Heart right ventricle (tissue), 16 donors: ENCODE measurements around the gene SYPL2. TPM values are rescaled to one million over a fixed set of nuclear protein-coding genes. Genes with fewer than 3 reads are reported as not detected.
A peak's percentile ranks its signal among the peaks of the same experiment; 100 is the strongest.

ENCODE experiments used
- ATAC-seq, 8 donors: fragments of 200-7000 bp; cut with Tn5 transposase; one replicate each; pipeline ENCODE4 v1.9.1; 2020; ENCODE audit warnings: mild to moderate bottlenecking in 8 of 8, moderate library complexity in 8 of 8, moderate number of reproducible peaks in 1 of 8
- DNase-seq, 2 donors: peaks; one replicate each; pipeline ENCODE4 v3.0.0-alpha.2; 2020
- H3K27ac ChIP-seq, 10 donors: fragments of 200-600 bp; sonication (generic) in 2 of 10; one replicate each; pipeline versions ENCODE4 v1.5.0 to v1.8.0; 2020 to 2022; ENCODE audit warnings: mild to moderate bottlenecking in 3 of 10
- H3K27me3 ChIP-seq, 7 donors: fragments of 200-600 bp; one replicate each; pipeline ENCODE4 v1.8.0; 2021 to 2022; ENCODE audit warnings: mild to moderate bottlenecking in 2 of 7
- H3K36me3 ChIP-seq, 9 donors: fragments of 200-600 bp; sonication (generic) in 1 of 9; one replicate each; pipeline versions ENCODE4 v1.5.0 to v1.8.0; 2020 to 2022; ENCODE audit warnings: mild to moderate bottlenecking in 2 of 9
- H3K4me1 ChIP-seq, 9 donors: fragments of 200-600 bp; sonication (generic) in 1 of 9; one replicate each; pipeline versions ENCODE4 v1.5.0 to v1.8.0; 2020 to 2022; ENCODE audit warnings: mild to moderate bottlenecking in 4 of 9
- H3K4me3 ChIP-seq, 10 donors: fragments of 200-600 bp; sonication (generic) in 2 of 10; one replicate each; pipeline versions ENCODE4 v1.5.0 to v1.8.0; 2020 to 2022; ENCODE audit warnings: mild to moderate bottlenecking in 7 of 10, moderate library complexity in 2 of 10
- H3K9me3 ChIP-seq, 11 donors: fragments of 200-600 bp in 10 of 11; sonication (generic) in 2 of 11; one replicate each; pipeline versions ENCODE4 v1.5.0 to v1.8.0; 2013 to 2022; ENCODE audit warnings: mild to moderate bottlenecking in 2 of 11, control low read depth in 1 of 11, moderate library complexity in 1 of 11
- WGBS, 2 donors: extraction: QIAGEN DNeasy Blood & Tissue Kit; methylation state at CpG; one replicate each; pipeline ENCODE4 v1.1.7; 2013; ENCODE audit warnings: inconsistent platforms in 1 of 2; 5-methylcytosine and 5-hydroxymethylcytosine counted together
- intact Hi-C, 10 donors: fragments of 100-400 bp; cut with DNase I; formaldehyde crosslinking; loops; one replicate each; pipeline versions ENCODE4 v1.11.1 to v1.14.2; 2022
- polyA plus RNA-seq, 2 donors: library from polyadenylated mRNA; stranded (reverse); fragments of 200-250 nt; gene quantifications; one replicate each; pipeline ENCODE4 v1.2.3, GENCODE V29; 2013
- total RNA-seq, 10 donors: library from RNA; stranded (reverse); fragmentation: NEBNext Ultra II Directional in 3 of 10; extraction: Animal tissue kit (Norgen Biotek cat#: 25700) in 3 of 10; gene quantifications; one replicate each; pipeline versions ENCODE4 v1.2.1 to v1.2.4, GENCODE V29; 2021 to 2023
- TF ChIP-seq, protein P1 (sequence below), 9 donors: fragments of 200-600 bp; sonication (generic) in 2 of 9; IDR thresholded peaks; one replicate each; pipeline versions ENCODE4 v1.5.0 to v1.8.0; 2021 to 2022; ENCODE audit warnings: antibody characterized with exemption in 9 of 9, mild to moderate bottlenecking in 5 of 9, moderate library complexity in 1 of 9
- donor health status: Arrhythmogenic right ventricular cardiomyopathy.
- donor health status: ischemic (EF 13 %, LVEDD 7.1; RV severe dilation, severe dysfunction).
- donor health status: healthy with polysubstance abuse.
- donor health status: DM: no; HTN: yes; CAD: no.
- donor health status: DM: no; HTN: no; CAD: no.
- donor health status: ischemic (EF 25% LVEDD 6.9; RV normal size, moderate dysfunction).
- donor health status: ischemic (EF 25% LVEDD 5.7; RV mildly dilated, moderate dysfunction).
- donor health status: healthy.
- donor health status: DM: yes; HTN: yes; CAD: no.
- donor health status: Ischemic cardiomyopathy.
- donor health status: ischemic (EF 35%, LVEDD 5.7; RV mildly dilated, moderate dysfunction).
- donor health status: nonischemic (EF 11% LVEDD 7.7; RV severe dilation, severe dysfunction).
- donor health status: DM: yes; HTN: yes; CAD: no.
- donor health status: PGD.
- donor health status: ischemic (EF 29% LVEDD 5.4; RV normal size, mild dysfunction).
- donor health status: nonischemic (EF 23%, LVEDD 6.1; RV moderate dilation, normal function).

SYPL2 gene
- total and polyA plus RNA-seq, 12 donors, result 15.0 to 47.3 (median 26.8) TPM

DNA sequence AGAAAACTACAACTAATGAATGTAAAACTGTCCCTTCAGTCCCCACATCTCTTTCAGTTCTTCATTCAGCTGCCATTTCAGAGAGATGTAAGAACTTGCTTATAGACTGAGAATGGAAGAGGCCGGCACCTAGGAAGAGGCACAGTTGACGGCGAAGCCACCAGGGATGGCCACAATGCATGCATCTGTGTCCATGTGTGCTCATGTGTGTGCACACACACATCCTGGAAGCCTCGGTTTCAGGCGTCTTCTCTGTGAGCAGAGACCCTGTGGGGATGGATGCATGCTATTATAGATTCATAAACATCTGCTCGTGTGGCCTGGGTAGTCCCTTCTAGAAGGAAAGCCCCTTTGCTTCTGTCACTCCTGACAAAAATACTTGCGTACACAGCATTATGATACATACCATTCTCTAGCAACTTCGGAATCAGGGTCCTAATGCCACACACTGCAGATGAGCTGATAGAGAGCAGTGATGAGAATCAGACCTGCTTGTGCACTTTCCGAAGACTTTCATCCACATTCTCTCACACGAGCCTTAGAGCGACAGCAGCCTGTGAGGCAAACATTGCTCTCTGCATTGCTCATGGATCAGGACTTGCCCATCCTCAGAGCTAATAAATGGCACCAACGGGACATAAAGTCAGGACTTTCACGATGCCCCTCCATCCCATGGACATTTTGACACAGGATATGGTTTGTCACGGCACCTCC is 60.9 kb downstream of the SYPL2 start:
- intact Hi-C loops, result loop anchor here in 1 of 10 donors (10.0 kb wide), 1 partner anchor 252 kb away; no protein-coding TSS in a partner anchor
- WGBS, 2 donors, result 80 to 83% methylated on average over 14 of the region's 14 CpGs
- Histone ChIP-seq H3K27ac (no peak overlapping the region), H3K4me3 (no peak overlapping the region), H3K9me3 (no peaks in the 10 kb centered on the region), H3K27me3 (peaks cover 0 to 3% (median 0%) of the 10 kb centered on the region in 7 donors), H3K36me3 (no peaks in the 10 kb centered on the region), H3K4me1 (peaks cover 6 to 25% (median 17%) of the 10 kb centered on the region in 9 donors)
- ATAC-seq (no peak), DNase-seq (no peak)
- TF ChIP-seq, protein P1, sequence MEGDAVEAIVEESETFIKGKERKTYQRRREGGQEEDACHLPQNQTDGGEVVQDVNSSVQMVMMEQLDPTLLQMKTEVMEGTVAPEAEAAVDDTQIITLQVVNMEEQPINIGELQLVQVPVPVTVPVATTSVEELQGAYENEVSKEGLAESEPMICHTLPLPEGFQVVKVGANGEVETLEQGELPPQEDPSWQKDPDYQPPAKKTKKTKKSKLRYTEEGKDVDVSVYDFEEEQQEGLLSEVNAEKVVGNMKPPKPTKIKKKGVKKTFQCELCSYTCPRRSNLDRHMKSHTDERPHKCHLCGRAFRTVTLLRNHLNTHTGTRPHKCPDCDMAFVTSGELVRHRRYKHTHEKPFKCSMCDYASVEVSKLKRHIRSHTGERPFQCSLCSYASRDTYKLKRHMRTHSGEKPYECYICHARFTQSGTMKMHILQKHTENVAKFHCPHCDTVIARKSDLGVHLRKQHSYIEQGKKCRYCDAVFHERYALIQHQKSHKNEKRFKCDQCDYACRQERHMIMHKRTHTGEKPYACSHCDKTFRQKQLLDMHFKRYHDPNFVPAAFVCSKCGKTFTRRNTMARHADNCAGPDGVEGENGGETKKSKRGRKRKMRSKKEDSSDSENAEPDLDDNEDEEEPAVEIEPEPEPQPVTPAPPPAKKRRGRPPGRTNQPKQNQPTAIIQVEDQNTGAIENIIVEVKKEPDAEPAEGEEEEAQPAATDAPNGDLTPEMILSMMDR (IDR thresholded peaks at IDR 0.05), result no peak

DNA sequence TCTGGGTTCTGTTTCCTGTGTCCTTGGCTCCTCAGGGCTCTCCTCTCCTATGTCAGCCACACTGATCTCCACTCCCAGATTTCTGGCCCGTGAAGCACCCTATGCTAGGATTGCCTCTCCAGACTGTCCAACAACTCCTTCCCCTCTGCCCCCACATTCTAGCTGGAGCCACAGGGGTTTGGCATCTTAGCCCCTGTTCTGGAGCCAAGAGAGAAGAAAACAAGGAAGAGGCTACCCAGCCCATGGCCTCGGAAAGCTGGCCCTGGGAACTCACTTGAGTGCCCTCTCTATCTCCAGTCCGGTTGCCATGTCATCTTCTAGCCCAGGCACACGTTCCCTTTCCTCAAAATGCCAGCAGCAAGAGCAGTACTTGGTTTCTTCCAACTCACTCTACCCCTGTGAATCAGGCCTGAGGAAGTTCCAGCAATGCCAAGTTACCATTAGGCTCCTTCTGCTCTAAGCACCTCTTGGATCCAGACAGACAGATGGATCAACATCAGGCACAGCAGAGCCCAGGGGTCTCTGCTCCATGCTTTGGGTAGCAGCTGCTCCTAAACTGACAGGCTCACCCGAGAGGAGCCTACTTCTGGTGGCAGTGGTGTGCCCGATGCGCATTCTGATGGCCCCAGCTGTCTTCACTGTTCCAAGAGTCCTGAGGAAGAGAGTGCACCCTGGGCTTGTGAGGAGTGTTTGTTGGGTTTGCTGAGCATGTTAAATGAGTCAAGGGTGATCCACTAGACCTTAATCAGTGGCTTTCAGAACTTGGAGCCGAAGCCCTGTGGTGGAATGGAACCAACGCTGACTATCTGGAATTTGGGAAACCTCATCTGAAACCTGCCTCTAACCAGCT is 61.7 kb downstream of the SYPL2 start:
- TF ChIP-seq, protein P1 (IDR thresholded peaks at IDR 0.05), result no peak
- Histone ChIP-seq H3K27me3 (peaks cover 0 to under 1% (median 0%) of the 10 kb centered on the region in 7 donors), H3K4me3 (no peak overlapping the region), H3K4me1 (peaks cover 9 to 33% (median 24%) of the 10 kb centered on the region in 9 donors), H3K9me3 (no peaks in the 10 kb centered on the region), H3K36me3 (no peaks in the 10 kb centered on the region), H3K27ac (no peak overlapping the region)
- no peak for ATAC-seq
- intact Hi-C loops, result loop anchor here in 1 of 10 donors (10.0 kb wide), 1 partner anchor 253 kb away; no protein-coding TSS in a partner anchor
- 86 to 88% methylated on average over 9 of the region's 9 CpGs for WGBS, 2 donors
- no peak for DNase-seq

DNA sequence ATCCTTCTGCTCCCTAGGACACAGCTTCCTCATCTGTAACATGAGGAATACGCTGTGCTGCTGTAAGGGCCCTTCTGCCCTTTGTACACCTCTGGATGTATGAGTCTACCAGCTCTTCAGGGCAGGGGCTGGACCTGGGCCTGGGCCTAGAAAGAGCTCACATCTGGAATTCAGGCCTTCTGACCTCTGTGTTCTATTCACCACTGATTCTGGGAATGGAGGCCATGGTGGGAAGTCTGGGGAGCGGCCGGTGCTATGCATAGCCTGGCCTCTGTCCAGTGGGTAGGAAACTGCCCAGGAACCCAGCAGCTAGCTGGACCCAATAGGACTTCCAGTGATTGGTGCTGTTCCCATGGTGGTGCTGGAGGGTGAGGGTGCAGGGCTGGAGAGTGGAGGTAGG is 62.4 kb downstream of the SYPL2 start:
- Histone ChIP-seq H3K9me3 (no peaks in the 10 kb centered on the region), H3K27ac (no peak overlapping the region), H3K4me1 (peaks cover 9 to 34% (median 24%) of the 10 kb centered on the region in 9 donors), H3K36me3 (no peaks in the 10 kb centered on the region), H3K4me3 (no peak overlapping the region), H3K27me3 (no peaks in the 10 kb centered on the region)
- WGBS, 2 donors, result 86 to 90% methylated on average over 3 of the region's 3 CpGs
- ATAC-seq (no peak), DNase-seq (no peak)
- intact Hi-C loops, result loop anchor here in 1 of 10 donors (10.0 kb wide), 1 partner anchor 254 kb away; no protein-coding TSS in a partner anchor
- TF ChIP-seq, protein P1 (IDR thresholded peaks at IDR 0.05), result no peak

DNA sequence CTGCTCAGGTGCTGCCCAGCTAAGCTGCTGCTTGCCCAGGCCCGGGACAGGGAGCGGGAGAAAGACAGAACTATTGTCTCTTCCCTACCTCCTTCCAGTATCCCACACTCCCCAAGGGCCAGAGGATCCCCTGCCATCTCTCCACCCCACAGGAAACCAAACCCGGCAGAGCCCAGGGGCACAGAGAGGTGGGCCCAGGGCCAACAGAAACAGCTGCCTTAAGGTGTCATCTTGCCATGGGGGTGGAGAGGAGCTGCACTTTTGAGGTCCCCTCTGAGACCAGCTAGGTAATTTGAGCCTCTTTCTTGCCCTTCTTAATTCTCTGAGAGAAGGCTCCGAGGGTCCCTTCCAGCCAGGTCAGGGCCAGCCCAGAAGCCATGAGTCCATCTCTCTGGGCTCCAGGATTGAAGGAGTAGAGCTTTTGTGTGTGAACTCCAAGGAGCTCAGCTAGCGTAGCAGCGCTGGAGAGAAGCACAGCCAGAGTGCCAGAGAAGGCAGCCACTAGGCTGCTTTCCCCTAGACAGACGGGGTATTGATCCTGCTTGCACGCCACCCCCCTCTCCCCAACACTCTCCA is 63.6 kb downstream of the SYPL2 start:
- 64 to 69% methylated on average over 8 of the region's 8 CpGs for WGBS, 2 donors
- no peaks in the 10 kb centered on the region for H3K36me3 ChIP-seq
- H3K4me3 ChIP-seq, result no peak overlapping the region
- intact Hi-C loops, result loop anchor here in 9 of 10 donors (2.0 to 10.0 kb wide), 8 partner anchors 33 to 268 kb away; partner anchors contain the start of genes PSMA5 (in 4 of the 9) and PSRC1 (in 1 of the 9)
- DNase-seq (no peak), ATAC-seq (no peak)
- TF ChIP-seq, protein P1 (IDR thresholded peaks at IDR 0.05), result no peak
- no peaks in the 10 kb centered on the region for H3K27me3 ChIP-seq
- peaks cover 9 to 38% (median 25%) of the 10 kb centered on the region in 9 donors for H3K4me1 ChIP-seq
- H3K9me3 ChIP-seq, result no peaks in the 10 kb centered on the region
- H3K27ac ChIP-seq, result peak overlapping the region in 4 of 10 donors; percentile 6 to 34 (median 22)
